Gastroesophageal sphincter (tissue), 3 donors: ENCODE results near the gene PIK3CD.

Experiments used
- POLR2A ChIP-seq, 2 donors: fragments of 450-650 bp; IDR thresholded peaks; one replicate each; pipeline ENCODE4 v1.6.1; 2017; ENCODE audit warnings: antibody characterized with exemption in 2 of 2, mild to moderate bottlenecking in 2 of 2, moderate library complexity in 1 of 2
- POLR2AphosphoS5 ChIP-seq: sonication (generic); formaldehyde crosslinking; IDR thresholded peaks from one replicate; pipeline ENCODE4 v1.6.1; 2017; ENCODE audit warnings: antibody characterized with exemption
- TF ChIP-seq, protein P1 (sequence below), 4 experiments: fragments of 200-600 bp in 2 of 4; fragments of 450-650 bp in 2 of 4; sonication (generic) in 1 of 4; IDR thresholded peaks; one replicate each; pipeline ENCODE4 v1.5.1; 2017 to 2019; ENCODE audit warnings: antibody characterized with exemption in 4 of 4, mild to moderate bottlenecking in 2 of 4, moderate library complexity in 2 of 4

DNA sequence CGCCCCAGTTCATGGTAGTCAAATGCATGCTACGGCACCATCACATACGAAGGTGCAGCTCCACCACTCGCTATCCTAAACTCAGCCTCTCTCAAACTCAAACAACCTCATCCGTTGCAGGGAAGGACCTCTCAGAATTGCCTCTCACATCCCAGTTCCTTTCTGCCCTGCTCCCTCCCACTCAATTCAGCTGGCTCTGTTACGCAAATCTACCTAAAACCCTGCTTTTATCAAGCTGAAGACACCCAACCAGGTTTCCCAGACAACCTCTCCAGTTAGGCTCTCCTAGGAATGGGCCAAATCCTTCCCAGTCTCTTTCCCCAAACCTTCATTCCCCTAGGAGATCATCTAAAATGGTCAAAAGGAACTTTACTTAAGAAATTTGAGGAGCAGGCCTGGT lies 109.3 kb downstream of the PIK3CD start:
- TF ChIP-seq, protein P1, sequence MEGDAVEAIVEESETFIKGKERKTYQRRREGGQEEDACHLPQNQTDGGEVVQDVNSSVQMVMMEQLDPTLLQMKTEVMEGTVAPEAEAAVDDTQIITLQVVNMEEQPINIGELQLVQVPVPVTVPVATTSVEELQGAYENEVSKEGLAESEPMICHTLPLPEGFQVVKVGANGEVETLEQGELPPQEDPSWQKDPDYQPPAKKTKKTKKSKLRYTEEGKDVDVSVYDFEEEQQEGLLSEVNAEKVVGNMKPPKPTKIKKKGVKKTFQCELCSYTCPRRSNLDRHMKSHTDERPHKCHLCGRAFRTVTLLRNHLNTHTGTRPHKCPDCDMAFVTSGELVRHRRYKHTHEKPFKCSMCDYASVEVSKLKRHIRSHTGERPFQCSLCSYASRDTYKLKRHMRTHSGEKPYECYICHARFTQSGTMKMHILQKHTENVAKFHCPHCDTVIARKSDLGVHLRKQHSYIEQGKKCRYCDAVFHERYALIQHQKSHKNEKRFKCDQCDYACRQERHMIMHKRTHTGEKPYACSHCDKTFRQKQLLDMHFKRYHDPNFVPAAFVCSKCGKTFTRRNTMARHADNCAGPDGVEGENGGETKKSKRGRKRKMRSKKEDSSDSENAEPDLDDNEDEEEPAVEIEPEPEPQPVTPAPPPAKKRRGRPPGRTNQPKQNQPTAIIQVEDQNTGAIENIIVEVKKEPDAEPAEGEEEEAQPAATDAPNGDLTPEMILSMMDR (IDR thresholded peaks at IDR 0.05) = no peak
- TF ChIP-seq POLR2AphosphoS5 (no peak), POLR2A (IDR thresholded peaks at IDR 0.05) (no peak)
